Glomerular visceral epithelial cell (primary cell): Measurements from ENCODE around the gene SPATA21.

Experiments
- DNase-seq: peaks from one replicate; pipeline ENCODE4 v3.0.0-alpha.2; 2016; ENCODE audit errors: extremely low spot score

SPATA21 gene

GRCh38 chr1:16421201-16421600 is 16.0 kb downstream of the SPATA21 start:
- no peak for DNase-seq

DNA sequence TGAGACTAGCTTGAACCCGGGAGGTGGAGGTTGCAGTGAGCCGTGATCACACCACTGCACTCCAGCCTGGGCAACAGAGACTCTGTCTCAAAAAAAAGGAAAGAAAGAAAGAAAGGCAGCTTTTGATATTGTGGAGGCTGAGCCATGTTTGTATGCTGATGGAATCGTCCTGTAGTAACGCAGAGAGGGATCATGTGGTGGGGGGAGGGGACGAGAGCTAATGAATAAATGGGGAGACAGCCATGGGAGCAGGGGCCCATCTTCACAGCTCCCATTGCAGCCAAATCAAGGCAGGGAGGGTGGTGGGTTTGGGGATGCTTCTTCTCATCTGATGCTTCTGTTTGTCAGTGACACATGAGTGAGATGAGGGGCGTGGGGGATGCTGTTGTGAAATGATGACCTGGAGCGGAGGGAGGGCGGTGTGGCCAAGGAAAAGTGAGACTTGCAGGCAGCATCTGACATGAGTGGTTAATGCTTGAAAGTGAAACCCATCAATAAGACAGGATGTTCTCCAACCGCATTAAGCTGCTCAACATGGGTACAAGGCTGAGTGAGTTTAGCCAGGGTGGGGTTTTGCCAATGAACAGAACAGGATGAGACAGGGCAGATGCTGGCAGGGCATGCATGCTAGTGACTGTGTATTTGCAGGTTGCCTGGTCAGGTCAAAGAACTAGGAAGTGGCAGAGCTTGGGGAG is 16.7 kb downstream of the SPATA21 start:
- peak; percentile 21 for DNase-seq

- DNase-seq: no peak
Measured at GRCh38 chr1:16418823-16419425, 18.3 kb downstream of the SPATA21 start.

- no peak for DNase-seq
Measured at GRCh38 chr1:16413191-16413590, 24.0 kb downstream of the SPATA21 start.

DNA sequence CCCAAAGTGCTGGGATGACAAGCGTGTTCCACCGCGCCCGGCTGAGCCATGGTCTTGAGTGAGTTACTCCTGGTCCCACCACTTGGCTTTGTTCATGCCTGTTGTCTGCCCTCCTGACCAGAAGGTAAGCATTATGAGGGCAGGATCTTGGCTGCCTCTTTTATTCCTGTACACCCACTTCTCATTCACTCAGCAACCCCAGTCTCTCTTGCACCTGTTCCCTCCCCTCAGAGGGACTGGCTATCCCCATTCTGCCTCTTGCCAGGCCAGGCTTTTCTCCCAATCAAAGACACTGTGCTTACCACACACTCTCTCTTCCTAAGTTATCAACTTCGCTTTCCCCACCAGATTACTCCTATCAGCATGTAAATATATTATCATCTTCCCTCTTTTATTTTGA is 26.4 kb downstream of the SPATA21 start:
- DNase-seq: no peak

- no peak for DNase-seq
Measured at GRCh38 chr1:16409536-16410152, 27.6 kb downstream of the SPATA21 start.

DNA sequence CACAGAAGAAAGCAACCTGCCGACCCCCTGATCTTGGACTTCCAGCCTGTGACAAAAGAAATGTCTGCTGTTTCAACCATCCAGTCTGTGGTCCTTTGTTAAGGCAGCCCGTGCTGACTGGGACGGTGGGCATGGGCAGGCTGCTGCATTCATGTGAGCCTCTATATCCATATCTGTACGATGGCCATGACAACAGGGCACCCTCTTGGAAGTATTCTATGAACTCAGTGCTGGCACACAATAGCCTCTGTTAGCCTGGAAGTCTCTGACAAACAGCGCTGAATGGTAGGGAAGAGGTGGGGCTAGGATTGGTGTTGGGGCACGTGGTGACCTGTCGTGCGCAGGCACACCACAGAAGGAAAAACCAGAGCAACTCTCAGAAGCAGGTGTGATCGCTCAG is 30.4 kb downstream of the SPATA21 start:
- no peak for DNase-seq

DNA sequence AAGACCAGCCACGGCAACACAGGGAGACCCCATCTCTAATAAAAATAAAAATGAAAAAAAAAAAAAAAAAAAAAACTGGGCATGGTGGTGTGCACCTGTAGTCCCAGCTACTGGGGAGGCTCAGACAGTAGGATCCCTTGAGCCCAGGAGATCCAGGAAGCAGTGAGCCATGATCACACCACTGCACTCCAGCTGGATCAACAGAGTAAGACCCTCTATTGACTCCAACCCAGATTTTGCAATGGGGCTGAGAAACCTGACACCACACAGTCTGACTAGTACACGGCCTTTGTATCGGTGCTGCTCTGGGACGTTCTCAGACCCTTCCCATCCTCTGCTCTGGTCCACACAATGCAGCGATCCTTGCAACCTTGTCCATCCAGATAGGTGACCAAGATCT is 31.8 kb downstream of the SPATA21 start:
- no peak for DNase-seq

DNA sequence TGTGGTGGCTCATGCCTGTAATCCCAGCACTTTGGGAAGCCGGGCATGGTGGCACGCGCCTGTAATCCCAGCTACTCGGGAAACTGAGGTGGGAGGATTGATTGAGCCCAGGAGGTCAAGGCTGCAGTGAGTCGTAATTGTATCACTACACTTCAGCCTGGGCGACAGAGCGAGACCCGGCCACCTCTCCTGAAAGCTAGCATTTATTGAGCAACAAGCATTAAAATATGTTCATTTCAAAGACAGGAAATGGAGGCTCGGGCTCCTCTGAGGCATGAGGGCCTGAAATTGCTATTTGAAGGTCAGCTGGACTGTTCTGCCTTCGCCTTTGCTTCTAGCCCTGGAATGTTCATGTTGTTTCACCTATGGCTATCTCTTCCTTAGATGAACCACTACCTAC is 34.5 kb downstream of the SPATA21 start:
- DNase-seq: peak; percentile 42

- DNase-seq: no peak
Measured at GRCh38 chr1:16398371-16398953, 38.8 kb downstream of the SPATA21 start.

- DNase-seq: no peak
Measured at GRCh38 chr1:16397120-16397519, 40.1 kb downstream of the SPATA21 start.

DNA sequence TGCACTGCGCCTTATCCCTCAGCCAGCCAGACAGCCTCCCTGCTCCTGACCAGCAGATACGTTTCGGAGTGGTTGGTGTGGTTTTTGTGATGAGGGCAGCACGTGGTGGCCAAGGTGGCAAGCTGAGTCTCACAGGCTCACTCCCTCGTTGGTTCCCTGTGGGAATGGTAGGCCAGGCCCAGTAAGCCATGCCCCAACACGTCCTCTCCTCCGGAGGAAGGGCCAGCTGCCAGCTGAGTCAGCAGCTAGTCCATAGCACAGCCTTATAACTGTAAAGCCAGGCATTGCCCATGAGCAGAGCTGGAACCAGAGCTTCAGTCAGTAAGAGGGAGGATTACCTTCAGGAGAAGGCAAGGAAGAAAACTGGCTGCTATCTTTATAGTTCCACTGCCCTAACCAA is 40.6 kb downstream of the SPATA21 start:
- peak; percentile 71 for DNase-seq

DNA sequence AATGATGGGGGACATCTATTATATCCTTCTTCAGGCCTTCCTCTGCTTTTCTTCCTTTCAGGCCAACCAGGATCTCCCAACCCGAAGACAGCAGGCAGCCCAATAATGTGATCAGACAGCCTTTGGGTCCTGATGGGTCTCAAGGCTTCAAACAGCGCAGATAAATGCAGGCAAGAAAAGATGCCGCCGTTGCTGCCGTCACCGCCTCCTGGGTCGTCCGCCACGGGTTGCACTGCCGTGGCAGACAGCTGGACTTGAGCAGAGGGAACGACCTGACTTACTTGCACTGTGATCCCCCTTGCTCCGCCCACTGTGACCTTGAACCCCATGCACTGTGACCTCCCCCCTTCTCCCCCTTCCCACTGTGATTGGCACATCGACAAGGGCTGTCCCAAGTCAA is 42.2 kb downstream of the SPATA21 start:
- no peak for DNase-seq

DNA sequence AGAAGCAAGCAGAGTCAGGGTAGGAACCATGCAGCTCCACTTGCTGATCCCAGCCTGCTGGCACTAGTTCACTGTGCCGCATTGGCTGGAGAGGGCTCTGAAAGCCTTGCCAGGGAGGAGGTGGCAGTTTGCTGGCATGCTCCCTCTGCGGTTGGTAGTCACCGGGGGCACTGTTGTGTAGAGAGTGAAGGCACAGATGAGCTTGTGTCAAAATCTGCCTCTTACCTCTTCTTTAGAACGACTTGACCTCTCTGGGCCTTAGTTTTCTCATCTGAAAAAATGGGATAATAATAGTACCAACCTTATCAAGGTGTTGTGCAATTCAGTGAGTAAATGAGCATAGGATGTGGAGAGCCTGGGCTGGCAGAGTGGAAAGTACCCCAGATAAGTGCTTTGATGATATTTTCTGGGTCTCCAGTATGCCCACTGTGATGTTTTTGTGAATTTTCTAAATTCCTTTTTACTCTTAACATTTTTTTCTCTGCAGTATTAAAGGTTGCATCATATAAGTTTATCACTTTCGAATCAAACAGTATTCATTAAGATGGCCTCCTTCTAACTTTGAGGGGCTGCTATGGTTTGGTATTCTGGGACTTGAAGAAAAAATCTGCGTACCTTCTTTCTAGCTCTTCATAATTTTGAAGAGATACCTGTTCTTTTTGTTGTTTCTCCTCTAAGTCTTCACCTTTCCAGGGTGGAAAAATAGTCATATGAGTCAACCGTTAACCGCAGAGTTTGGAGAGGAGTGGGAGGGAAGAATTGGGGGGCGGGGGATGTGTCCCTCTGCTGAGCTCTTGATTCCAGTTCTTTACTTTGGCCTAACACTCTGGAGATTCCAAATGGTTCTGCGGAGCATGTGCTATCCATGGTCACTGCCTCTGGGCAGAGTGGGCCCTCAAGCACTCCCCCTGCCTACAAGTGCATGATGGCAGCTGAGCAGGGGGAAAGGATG is 43.4 kb downstream of the SPATA21 start:
- no peak for DNase-seq

DNA sequence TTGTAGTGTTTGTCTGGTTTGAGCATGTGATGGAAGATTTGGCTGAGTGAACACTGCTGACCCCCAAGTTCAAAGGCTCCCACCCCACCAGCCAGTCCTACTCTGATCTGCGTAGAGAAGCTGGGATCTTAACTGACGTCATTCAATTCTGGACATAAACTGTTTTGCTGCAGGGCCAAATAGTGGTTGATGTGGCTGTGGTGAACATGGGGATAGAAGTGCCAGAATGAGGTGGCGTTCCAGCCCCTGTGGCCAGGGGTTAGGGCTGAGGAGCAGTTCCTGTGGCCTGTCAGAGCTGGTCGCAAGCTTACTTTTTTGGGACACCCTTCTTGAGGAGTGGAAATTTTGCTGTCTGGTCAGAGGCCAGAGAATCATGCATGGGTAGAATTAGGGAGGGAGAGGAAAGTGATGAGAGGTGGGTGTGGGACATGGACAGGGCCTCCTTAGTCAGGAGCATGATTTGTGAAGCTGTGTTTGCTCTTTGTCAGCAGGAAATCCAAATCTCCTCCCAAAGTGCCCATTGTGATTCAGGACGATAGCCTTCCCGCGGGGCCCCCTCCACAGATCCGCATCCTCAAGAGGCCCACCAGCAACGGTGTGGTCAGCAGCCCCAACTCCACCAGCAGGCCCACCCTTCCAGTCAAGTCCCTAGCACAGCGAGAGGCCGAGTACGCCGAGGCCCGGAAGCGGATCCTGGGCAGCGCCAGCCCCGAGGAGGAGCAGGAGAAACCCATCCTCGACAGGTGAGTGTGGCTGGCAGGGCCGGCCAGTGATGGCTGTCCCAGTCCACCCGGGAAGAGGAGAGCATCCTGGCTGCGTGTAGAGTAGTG is 44.3 kb downstream of the SPATA21 start:
- no peak for DNase-seq

DNA sequence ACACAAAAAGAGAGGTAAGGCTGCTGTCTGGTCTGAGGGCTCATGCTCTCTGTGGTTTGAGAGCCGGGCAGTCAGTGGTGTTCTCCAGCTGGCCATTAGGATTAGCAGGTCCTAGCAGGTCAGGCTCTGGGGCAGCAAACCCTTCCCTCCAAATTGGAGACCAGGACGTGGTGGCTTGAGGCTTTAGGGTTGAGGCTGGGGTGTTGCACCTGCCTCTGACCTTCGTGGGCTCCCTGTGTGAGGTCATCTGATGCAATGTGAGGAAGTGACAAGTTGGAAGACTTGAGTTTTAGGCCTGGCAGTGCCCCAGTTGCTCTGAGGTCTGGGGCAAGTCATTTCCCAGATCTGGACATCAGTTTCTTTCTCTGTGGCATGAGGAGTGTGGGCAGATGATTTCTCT is 45.8 kb downstream of the SPATA21 start:
- no peak for DNase-seq

- DNase-seq: no peak
Measured at GRCh38 chr1:16387201-16388188, 49.7 kb downstream of the SPATA21 start.

DNA sequence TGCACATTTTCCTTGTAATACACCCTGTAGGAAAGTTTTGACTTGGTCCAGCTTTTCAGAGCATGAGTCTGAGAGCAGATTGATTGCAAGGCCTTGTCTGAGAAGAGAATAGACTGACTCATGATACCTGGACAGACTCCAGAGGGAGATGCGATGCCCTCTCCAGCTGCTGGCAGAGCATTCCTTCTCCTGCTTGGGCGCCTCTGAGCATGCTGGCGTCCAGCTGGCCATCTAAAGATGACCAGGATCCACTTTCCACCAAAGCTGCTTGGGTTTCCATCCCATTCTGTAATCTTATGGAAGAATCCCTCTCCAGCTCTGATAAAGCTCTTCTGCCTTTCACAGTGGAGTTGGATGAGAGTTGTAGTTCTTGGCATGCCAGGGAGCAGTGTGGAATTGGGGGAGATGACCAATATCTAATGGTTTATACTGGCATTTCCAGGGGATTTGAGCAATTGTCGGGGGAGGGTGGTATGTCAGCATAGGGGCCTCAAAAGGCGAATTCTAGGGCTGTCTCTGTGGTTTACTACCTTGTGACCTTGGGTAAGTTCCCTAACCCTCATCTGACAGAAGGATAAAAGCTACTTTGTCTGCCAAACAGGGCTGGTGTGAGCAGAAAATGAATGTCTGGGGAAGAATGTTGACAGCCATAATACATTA is 50.6 kb downstream of the SPATA21 start:
- peak; percentile 85 for DNase-seq
